GM19438 (cell line): Measurements from ENCODE around the gene GJA10.

Experiments
- ATAC-seq: cut with Tn5 transposase; IDR thresholded peaks from one replicate; pipeline ENCODE4 v1.9.1; 2021; ENCODE audit warnings: low read depth; ENCODE audit not compliant: unreplicated experiment

Gene GJA10

DNA sequence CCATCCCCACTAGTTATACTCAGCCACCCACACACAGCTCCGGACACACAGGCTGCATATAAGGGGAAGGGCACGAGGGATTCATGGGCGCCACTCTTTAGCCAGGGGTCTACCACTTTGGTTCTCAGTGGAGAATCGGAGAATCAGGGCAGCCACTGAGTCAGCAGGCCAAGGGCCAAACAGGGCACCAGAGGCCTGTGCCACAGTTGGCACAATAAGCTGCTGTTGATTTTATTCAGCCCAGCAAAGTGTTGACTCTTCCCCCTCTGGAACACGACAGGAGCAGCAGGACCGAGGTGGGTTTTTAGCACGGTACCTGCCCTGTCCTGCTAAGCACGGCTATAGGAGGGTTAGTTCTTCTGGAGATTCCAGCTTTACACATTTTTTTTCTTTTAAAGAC is 48.3 kb downstream of the GJA10 start:
- ATAC-seq = no peak

DNA sequence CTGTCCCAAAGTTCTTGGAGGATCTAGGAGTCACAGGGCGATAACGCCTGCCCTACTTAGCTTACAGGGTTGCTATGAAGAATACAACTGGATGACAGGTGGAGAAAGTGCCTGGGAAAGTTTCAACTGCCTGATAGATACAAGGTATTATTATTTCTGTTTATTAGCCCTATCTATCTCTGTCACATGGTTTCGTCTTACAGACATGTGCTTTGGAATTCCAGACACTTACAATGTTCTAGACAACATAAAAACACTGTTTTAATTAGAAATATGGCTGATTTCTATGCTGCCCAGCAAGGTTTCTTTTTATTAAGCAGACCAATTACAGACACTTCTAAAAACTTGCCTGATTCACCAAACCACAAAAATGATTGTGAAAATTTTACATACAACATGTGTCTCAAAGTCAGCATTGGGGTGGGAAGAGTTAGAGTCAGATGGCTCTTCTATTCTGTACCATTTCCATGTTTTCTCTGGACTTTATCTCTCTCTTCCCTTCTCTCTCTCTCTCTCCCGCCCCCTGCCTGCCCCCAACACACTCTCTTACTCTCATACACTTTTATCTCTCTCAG is 50.0 kb downstream of the GJA10 start:
- ATAC-seq = no peak

- ATAC-seq = no peak
Observed at GRCh38 chr6:89944826-89945407, 50.6 kb downstream of the GJA10 start.
